HL-60 (cell line): ENCODE measurements around the gene TIMM44.

ENCODE experiments used
- CTCF ChIP-seq: IDR thresholded peaks from one replicate; pipeline ENCODE4 v1.5.1; 2011; ENCODE audit warnings: low read length, control low read depth, inconsistent platforms; ENCODE audit not compliant: insufficient read depth
- POLR2AphosphoS5 ChIP-seq: IDR thresholded peaks from 2 replicates; pipeline ENCODE4 v1.6.1; 2012; ENCODE audit warnings: low read depth
- REST ChIP-seq: IDR thresholded peaks from 2 replicates; pipeline ENCODE4 v1.6.1; 2012; ENCODE audit warnings: low read depth; ENCODE audit not compliant: insufficient replicate concordance

DNA sequence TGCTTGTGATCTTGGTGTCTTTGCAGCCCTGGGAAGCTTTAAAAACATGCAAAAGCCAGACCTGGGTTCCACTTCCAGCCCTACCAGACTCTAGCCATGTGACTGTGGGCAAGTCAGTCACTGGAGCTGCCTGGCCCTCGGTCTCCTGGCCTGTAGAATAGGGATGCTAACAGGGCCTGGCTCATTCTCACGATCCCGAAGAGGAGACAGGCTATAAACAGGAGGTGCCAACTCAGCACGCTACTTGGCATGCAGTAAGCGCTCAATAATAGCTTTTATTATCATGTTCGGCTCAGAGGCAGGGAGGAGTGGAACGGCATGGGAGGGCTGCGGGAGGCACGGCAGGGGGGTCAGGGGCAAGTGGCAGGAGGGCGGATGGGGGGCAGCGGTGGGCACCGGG, 19.2 kb downstream of the TIMM44 start:
- TF ChIP-seq CTCF (no peak), POLR2AphosphoS5 (no peak), REST (no peak)
